H4 (cell line): ENCODE results near the gene ZNF740. TPM values are rescaled to one million over a fixed set of nuclear protein-coding genes. Genes with fewer than 3 reads are reported as not detected.
A peak's percentile ranks its signal among the peaks of the same experiment; 100 is the strongest.
"Not testable (repeated sequence)": the region's sequence is repeated elsewhere in the genome, so short reads cannot be mapped to it uniquely, and the experiment has no call there.

Experiments
- DNase-seq: peaks from one replicate; pipeline ENCODE4 v3.0.0-alpha.2; 2015; ENCODE audit warnings: low spot score
- total RNA-seq: library from RNA; depleted of rRNA; stranded (reverse); fragments of >200 nt; shearing (Covaris generic); gene quantifications from 2 replicates; pipeline ENCODE4 v1.2.3, GENCODE V29; 2014; rRNA removed

The ZNF740 gene, protein sequence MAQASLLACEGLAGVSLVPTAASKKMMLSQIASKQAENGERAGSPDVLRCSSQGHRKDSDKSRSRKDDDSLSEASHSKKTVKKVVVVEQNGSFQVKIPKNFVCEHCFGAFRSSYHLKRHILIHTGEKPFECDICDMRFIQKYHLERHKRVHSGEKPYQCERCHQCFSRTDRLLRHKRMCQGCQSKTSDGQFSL
- total RNA-seq = 4.7 and 6.3 TPM in 2 replicates

DNA sequence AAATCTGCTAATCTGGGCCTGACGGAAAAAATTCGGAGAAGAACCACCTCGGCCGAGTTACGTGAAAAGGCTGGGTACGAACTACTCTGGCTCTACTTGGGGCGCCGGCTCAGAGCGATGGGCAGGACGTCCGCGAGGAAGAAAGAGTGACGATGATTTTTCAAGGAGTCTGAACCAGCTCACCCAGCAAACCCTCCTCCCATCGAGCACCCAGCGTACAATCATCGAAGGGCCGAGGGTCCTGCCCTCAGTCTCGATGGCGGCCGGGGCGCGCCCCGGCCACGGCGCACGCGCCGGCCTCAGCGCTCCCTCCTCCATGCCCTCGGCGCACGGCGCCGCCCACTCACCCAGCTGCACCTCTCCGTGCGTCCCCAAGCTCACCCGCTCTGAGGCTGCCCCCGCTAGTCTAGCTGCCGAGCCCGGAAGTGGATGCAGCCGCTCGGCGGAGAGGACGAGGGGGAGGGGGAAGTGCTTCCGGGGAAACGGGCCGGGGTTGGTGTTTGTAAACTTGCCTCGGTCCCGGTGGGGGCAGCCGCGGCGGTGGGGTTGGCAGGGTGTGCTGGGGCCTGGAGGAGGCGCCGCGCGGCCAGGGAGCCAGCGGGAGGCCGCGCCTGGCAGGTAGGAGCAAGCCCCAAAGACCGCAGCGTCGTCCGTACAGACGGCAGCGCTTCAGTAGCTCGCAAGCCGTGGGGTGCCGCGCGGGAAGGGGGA lies at the start of gene ZNF740, which contains the start of gene CSAD:
Gene ZNF740 (plus strand): TSS at position 503 of the 711 bp plus-strand sequence. CDS start 1,262 bp downstream, outside the sequence.
Gene CSAD (minus strand): TSS at position 706 of the 711 bp plus-strand sequence. CDS start 7,455 bp downstream, outside the sequence.
- DNase-seq = peak; percentile 98

DNA sequence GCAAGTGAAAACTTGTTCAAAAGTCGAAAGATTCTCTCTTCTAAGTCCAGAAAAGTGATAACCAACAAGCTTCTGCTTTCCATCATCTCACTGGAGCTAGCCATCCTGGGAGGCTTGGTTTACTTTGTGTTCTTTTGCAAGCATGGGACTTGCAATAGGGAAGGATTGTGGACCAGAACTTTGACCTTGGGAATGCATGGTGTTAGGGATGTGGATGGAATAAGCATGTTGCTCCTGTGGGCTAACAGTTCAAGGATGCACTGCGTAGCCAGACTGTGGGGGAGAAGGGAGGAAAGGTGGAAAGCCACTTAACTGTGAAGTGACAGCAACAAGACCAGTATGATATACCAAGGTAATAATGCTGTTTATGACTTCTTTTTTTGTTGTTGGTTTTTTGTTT lies 48.7 kb upstream of the ZNF740 start:
- DNase-seq = no peak

DNA sequence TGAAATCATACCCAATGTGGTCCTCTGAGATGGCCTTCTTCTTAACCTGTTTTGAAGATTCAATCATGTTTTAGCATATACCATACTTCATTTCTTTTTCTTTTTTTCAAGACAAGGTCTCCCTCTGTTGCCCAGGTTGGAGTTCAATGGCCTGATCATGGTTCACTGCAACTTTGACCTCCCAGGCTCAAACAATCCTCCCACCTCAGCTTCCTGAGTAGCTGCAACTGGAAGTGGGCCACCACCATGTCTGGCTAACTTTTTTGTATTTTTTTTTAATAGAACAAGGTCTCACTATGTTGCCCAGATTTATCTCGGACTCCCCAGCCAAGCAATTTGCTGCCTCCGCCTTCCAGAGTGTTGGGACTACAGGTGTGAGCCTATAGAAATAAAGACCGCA lies 46.8 kb upstream of the ZNF740 start:
- DNase-seq = no peak

DNA sequence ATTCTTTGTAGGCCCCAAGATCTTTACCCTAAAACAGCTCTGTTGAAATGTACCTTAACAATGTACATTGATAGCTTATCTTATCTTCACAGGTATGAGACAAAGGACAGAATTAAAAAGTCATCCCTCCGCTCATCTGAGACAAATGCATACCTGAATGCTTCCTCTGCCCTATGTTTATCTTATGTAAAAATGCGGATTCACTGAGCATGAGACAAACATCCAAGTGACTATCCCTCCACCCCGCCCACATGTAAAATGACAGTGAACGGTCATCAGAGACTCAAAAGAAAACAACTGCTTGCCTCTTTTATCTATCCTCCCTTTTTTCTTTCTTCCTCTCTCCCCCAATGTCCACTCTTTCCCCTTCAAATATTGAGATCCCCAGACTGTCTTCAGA lies 37.2 kb upstream of the ZNF740 start:
- no peak for DNase-seq

DNA sequence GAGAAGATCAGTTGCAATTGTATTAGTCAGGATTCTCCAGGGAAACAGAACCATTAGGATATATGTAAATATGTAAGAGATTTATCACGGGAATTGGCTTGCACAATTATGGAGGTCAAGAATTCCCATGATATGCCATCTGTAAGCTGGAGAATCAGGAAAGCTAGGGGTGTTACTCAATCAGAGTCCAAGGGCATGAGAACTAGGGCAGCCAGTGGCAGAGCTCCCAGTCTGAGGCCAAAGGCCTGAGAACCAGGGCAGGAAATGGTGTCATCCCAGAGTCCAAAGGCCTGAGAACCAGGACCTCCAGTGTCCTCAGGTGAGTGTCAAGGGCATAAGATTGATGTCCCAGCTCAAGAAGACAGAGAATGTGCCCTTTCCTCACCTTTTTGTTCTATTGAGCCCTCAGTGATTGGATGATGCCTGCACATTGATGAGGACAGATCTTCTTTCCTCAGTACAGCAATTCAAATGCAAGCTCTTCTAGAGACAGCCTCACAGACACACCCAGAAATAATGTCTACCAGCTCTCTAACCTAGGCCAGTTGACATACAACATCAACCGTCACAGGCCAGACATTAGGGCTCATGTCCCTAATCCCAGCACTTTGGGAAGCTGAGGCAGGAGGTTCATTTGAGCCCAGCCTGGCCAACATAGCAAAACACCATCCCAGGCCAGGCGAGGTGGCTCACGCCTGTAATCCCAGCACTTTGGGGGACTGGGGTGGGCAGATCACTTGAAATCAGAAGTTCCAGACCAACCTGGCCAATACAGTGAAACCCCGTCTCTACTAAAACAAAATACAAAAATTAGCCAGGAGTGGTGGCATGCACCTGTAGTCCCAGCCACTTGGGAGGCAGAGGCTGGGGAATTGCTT lies 34.9 kb upstream of the ZNF740 start:
- DNase-seq = no peak

GRCh38 chr12:53147181-53147580 lies 33.3 kb upstream of the ZNF740 start:
- DNase-seq = no peak

- no peak for DNase-seq
These were observed 32.9 kb upstream of the ZNF740 start for GRCh38 chr12:53147653-53148052.

GRCh38 chr12:53151039-53151438 lies 29.5 kb upstream of the ZNF740 start:
- no peak for DNase-seq

DNA sequence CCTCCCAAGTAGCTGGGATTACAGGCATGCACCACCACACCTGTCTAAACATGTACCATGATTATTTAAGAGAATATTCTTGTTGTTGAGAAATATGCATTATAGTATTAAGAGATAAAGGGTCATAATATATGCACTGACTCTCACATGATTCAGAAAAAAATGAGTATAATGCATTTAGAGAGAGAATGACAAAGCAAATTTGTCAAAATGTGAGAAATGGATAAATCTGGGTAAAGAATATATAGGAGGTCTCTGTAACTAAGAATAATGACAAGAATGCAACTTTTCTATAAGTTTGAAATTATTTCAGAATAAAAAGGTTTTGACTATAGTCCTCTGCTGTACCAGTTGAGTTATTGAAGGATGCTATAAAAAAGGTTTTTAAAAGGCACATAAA lies 28.1 kb upstream of the ZNF740 start:
- no peak for DNase-seq

- peak; percentile 82 for DNase-seq
These were observed 21.2 kb upstream of the ZNF740 start for GRCh38 chr12:53159195-53159839.

DNA sequence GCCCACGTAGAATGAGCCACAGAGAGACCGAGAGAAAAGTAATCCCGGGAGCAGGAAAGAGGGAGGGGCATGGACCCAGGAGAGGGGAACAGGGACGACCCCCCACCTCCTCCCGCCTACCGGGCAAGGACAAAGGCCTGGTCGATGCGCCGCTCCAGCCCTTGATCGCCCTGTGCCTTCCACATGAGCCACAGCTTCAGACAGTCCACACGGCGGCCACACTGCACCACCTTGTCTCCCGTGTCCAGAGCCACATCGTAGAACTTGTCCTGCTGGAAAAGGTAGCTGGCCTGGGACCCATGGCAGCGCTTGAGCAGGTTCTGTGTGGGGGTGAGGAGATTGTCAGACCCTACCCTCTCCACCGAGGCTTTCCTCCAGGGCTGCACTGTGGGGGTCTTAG lies 20.5 kb upstream of the ZNF740 start:
- no peak for DNase-seq

- no peak for DNase-seq
These were observed 19.8 kb upstream of the ZNF740 start for GRCh38 chr12:53160673-53161072.

DNA sequence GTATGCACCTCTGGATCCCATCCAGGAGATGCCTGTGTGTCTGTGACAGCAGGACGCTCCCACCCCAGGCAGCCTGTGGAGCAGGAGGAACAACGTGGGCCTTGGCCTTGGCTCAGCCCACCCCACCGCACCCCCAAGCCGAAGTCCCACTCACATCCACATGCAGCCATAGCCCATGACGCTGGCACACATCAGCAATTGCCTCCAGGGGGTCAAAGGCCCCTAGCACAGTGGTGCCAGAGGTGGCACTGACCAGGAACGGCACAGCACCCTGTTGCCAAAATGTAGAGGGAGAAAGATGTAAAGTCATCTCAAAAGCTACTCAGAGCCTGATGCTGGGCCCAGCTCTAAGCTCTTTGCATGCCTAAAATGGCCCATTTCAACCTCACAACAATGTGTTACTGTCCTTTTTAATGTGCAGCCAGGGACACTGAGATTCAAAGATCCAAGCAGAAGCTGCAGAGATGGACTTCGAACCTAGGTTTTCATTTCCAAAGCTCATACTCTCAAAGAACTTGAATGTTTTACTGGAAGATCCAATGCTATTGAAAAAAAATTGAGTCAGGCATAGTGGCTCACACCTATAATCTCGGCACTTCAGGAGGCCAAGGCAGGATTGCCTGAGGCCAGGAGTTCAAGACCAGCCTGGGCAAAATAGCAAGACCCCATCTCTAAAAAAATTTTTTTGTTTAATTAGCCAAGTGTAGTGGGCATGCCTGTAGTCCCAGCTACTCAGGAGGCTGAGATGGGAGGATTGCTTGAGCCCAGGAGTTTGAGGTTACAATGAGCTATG lies 19.2 kb upstream of the ZNF740 start:
- DNase-seq = no peak

- DNase-seq = not testable (repeated sequence)
These were observed 17.5 kb upstream of the ZNF740 start for GRCh38 chr12:53163008-53163407.

DNA sequence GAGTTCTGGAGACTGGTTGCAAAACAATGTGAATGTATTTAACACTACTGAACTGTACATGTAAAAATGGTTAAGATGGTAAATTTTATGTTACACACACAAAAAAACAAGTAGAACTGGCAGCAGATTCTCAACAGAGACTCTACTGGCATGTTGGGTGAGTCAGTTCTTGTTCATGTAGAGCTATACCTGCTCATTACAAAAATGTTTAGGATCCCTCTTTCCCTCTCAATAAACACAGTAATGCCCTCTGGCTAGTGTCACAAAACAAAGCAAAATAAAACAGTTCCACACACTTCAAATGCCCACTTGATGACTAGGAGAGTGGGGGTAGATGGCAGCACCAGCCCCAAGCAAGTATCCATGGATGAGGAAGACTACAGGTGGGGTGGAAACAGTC lies 13.7 kb upstream of the ZNF740 start:
- DNase-seq = no peak

GRCh38 chr12:53169644-53170043 lies 10.9 kb upstream of the ZNF740 start:
- no peak for DNase-seq

GRCh38 chr12:53170215-53170614 lies 10.3 kb upstream of the ZNF740 start:
- no peak for DNase-seq

- no peak for DNase-seq
These were observed 9.4 kb upstream of the ZNF740 start for GRCh38 chr12:53170876-53171724.

- DNase-seq = no peak
These were observed 8.7 kb upstream of the ZNF740 start for GRCh38 chr12:53171725-53172329.

DNA sequence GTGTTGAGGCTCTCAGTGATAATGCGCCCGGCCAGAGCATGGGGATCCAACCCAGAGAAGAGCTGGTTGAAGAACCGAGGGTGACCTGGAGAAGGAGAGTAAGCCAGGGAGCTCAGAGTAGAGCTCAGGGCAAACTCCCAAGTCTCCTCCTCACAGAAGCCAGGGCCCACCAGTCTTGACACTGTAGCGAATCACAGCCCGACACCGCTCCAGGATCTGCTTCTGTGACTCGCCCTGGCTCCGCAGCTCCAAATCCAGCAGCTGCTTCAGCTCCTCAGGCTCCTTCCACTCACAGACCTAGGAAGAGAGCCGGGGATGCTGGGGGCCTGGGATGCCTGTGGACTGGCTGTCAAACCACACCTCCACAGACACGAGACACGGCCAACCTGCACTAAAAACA lies 8.2 kb upstream of the ZNF740 start:
- DNase-seq = no peak
